ENCODE results near the gene GABBR2.

Gene GABBR2

GRCh38 chr9:98332405-98332831, 376.3 kb downstream of the GABBR2 start:
- DNase-seq, result no peak

- no peak for DNase-seq
Observed at GRCh38 chr9:98331536-98332259, 377.0 kb downstream of the GABBR2 start.

- no peak for DNase-seq
Observed at GRCh38 chr9:98330831-98331230, 377.9 kb downstream of the GABBR2 start.

- DNase-seq, result no peak
Observed at GRCh38 chr9:98329904-98330303, 378.8 kb downstream of the GABBR2 start.

GRCh38 chr9:98329281-98329680, 379.5 kb downstream of the GABBR2 start:
- DNase-seq, result no peak

- no peak for DNase-seq
Observed at GRCh38 chr9:98328770-98329169, 380.0 kb downstream of the GABBR2 start.

- no peak for DNase-seq
Observed at GRCh38 chr9:98328141-98328540, 380.6 kb downstream of the GABBR2 start.

- DNase-seq, result no peak
Observed at GRCh38 chr9:98327249-98327561, 381.5 kb downstream of the GABBR2 start.

GRCh38 chr9:98326459-98327248, 382.1 kb downstream of the GABBR2 start:
- no peak for DNase-seq

- DNase-seq, result no peak
Observed at GRCh38 chr9:98324801-98325200, 383.9 kb downstream of the GABBR2 start.

- DNase-seq, result no peak
Observed at GRCh38 chr9:98323831-98324135, 385.0 kb downstream of the GABBR2 start.

GRCh38 chr9:98323051-98323830, 385.5 kb downstream of the GABBR2 start:
- DNase-seq, result no peak

- DNase-seq, result no peak
Observed at GRCh38 chr9:98321269-98321668, 387.5 kb downstream of the GABBR2 start.

- DNase-seq, result no peak
Observed at GRCh38 chr9:98318834-98319478, 389.8 kb downstream of the GABBR2 start.

GRCh38 chr9:98318041-98318790, 390.5 kb downstream of the GABBR2 start:
- DNase-seq, result no peak

- no peak for DNase-seq
Observed at GRCh38 chr9:98317134-98317857, 391.4 kb downstream of the GABBR2 start.

- DNase-seq, result no peak
Observed at GRCh38 chr9:98316445-98317133, 392.1 kb downstream of the GABBR2 start.

- DNase-seq, result peak; percentile 9
Observed at GRCh38 chr9:98315551-98316060, 393.1 kb downstream of the GABBR2 start.

GRCh38 chr9:98315067-98315453, 393.7 kb downstream of the GABBR2 start:
- DNase-seq, result no peak

- DNase-seq, result no peak
Observed at GRCh38 chr9:98314381-98315066, 394.2 kb downstream of the GABBR2 start.

Data from DMS79 (cell line).